ENCODE data around the gene MXRA8. TPM values are rescaled to one million over a fixed set of nuclear protein-coding genes. Genes with fewer than 3 reads are reported as not detected.

MXRA8 gene
- total and polyA plus RNA-seq, 9 donors = 40.3 to 206 (median 131) TPM

DNA sequence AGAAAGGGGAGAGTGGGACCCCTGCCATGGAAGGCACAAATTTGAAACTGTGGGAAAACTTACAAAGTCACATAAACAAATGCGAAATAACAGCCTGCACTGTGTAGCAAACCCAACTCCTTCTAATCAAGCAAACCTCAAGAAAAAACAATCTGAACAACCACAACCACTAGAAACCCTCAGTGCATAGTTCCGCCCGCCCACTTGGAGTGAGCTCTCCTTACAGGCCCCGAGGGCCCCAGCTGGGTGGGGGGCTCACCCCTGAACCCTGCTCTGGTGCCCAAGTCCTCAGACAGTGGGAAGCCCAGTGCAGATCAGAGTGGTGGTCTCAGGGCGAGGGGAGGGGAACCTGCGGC lies 931 bp upstream of the MXRA8 start:
- no peaks in the 10 kb centered on the region for H3K36me3 ChIP-seq
- H3K27me3 ChIP-seq = no peaks in the 10 kb centered on the region
- peak in 2 of 5 donors; percentile 39 to 61 for DNase-seq
- H3K9me3 ChIP-seq = no peaks in the 10 kb centered on the region
- peak overlapping the region; percentile 88 to 92 for H3K27ac ChIP-seq
- H3K4me3 ChIP-seq = no peak overlapping the region
- TF ChIP-seq POLR2A (IDR thresholded peaks at IDR 0.05) (no peak), EP300 (IDR thresholded peaks at IDR 0.05) (no peak)
- TF ChIP-seq, protein P1, sequence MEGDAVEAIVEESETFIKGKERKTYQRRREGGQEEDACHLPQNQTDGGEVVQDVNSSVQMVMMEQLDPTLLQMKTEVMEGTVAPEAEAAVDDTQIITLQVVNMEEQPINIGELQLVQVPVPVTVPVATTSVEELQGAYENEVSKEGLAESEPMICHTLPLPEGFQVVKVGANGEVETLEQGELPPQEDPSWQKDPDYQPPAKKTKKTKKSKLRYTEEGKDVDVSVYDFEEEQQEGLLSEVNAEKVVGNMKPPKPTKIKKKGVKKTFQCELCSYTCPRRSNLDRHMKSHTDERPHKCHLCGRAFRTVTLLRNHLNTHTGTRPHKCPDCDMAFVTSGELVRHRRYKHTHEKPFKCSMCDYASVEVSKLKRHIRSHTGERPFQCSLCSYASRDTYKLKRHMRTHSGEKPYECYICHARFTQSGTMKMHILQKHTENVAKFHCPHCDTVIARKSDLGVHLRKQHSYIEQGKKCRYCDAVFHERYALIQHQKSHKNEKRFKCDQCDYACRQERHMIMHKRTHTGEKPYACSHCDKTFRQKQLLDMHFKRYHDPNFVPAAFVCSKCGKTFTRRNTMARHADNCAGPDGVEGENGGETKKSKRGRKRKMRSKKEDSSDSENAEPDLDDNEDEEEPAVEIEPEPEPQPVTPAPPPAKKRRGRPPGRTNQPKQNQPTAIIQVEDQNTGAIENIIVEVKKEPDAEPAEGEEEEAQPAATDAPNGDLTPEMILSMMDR (IDR thresholded peaks at IDR 0.05) = no peak
- peaks cover 12% of the 10 kb centered on the region for H3K4me1 ChIP-seq (ENCODE audit: insufficient read depth)
- intact Hi-C loops (cut with DNase I) = no loop called here
- whole genome bisulfite sequencing, 3 donors = 31 to 42% (median 41%) methylated on average over 6 of the region's 6 CpGs

GRCh38 chr1:1357871-1358432 lies 403 bp downstream of the MXRA8 start:
- H3K4me1 ChIP-seq (ENCODE audit: insufficient read depth) = peaks cover 12% of the 10 kb centered on the region
- WGBS, 3 donors = 3 to 5% (median 3%) methylated on average over 18 of the region's 18 CpGs
- no peaks in the 10 kb centered on the region for H3K27me3 ChIP-seq
- DNase-seq = peak in 2 of 5 donors; percentile 40 to 67
- intact Hi-C loops (cut with DNase I) = no loop called here
- no peaks in the 10 kb centered on the region for H3K36me3 ChIP-seq
- H3K4me3 ChIP-seq = peak overlapping the region; percentile 52
- no peaks in the 10 kb centered on the region for H3K9me3 ChIP-seq
- H3K27ac ChIP-seq = peak overlapping the region; percentile 88 to 92
- no peak for TF ChIP-seq POLR2A (IDR thresholded peaks at IDR 0.05)
- no peak for TF ChIP-seq EP300 (IDR thresholded peaks at IDR 0.05)
- TF ChIP-seq, protein P1 (IDR thresholded peaks at IDR 0.05) = no peak

GRCh38 chr1:1356796-1357401 lies 1.5 kb downstream of the MXRA8 start:
- Histone ChIP-seq H3K27ac (peak overlapping the region; percentile 88 to 92), H3K4me1 (ENCODE audit: insufficient read depth) (peaks cover 12% of the 10 kb centered on the region), H3K9me3 (no peaks in the 10 kb centered on the region), H3K4me3 (peak overlapping the region; percentile 52), H3K27me3 (no peaks in the 10 kb centered on the region), H3K36me3 (no peaks in the 10 kb centered on the region)
- intact Hi-C loops (cut with DNase I) = no loop called here
- peak in 2 of 5 donors; percentile 49 to 55 for DNase-seq
- WGBS, 3 donors = 13 to 24% (median 17%) methylated on average over 19 to 26 of the region's 26 CpGs
- TF ChIP-seq POLR2A (IDR thresholded peaks at IDR 0.05) = no peak

GRCh38 chr1:1356166-1356795 lies 2.1 kb downstream of the MXRA8 start:
- Histone ChIP-seq H3K9me3 (no peaks in the 10 kb centered on the region), H3K36me3 (no peaks in the 10 kb centered on the region), H3K4me1 (ENCODE audit: insufficient read depth) (peaks cover 19% of the 10 kb centered on the region), H3K4me3 (peak overlapping the region; percentile 52), H3K27ac (peak overlapping the region; percentile 88 to 92), H3K27me3 (no peaks in the 10 kb centered on the region)
- WGBS, 3 donors = 18 to 27% (median 19%) methylated on average over 7 to 8 of the region's 8 CpGs
- intact Hi-C loops (cut with DNase I) = no loop called here
- TF ChIP-seq, protein P1 (IDR thresholded peaks at IDR 0.05) = no peak
- TF ChIP-seq EP300 (IDR thresholded peaks at IDR 0.05) = no peak
- TF ChIP-seq POLR2A (IDR thresholded peaks at IDR 0.05) = no peak
- DNase-seq = no peak

GRCh38 chr1:1355416-1355815 lies 2.9 kb downstream of the MXRA8 start:
- Histone ChIP-seq H3K27me3 (no peaks in the 10 kb centered on the region), H3K4me1 (ENCODE audit: insufficient read depth) (peaks cover 19% of the 10 kb centered on the region), H3K36me3 (no peaks in the 10 kb centered on the region), H3K9me3 (no peaks in the 10 kb centered on the region), H3K27ac (peak overlapping the region in 1 of 2 donors; percentile 23), H3K4me3 (peak overlapping the region; percentile 17)
- peak in 2 of 5 donors; percentile 72 to 77 for DNase-seq
- WGBS, 3 donors = 5 to 7% (median 7%) methylated on average over 4 to 52 of the region's 52 CpGs
- intact Hi-C loops (cut with DNase I) = no loop called here
- no peak for TF ChIP-seq POLR2A (IDR thresholded peaks at IDR 0.05)
- no peak for TF ChIP-seq EP300 (IDR thresholded peaks at IDR 0.05)
- TF ChIP-seq, protein P1 (IDR thresholded peaks at IDR 0.05) = no peak

All from ovary (tissue), 9 donors.